Neural progenitor cell (in vitro differentiated cells): ENCODE measurements around the gene CASTOR1.

ENCODE experiments used
- CTCF ChIP-seq: fragments of 200-600 bp; sonication (generic); IDR thresholded peaks from 2 replicates; pipeline ENCODE4 v1.5.1; 2017; ENCODE audit warnings: antibody characterized with exemption, mild to moderate bottlenecking
- EZH2 ChIP-seq: fragments of 200-600 bp; sonication (generic); IDR thresholded peaks from 2 replicates; pipeline ENCODE4 v1.6.1; 2017; ENCODE audit warnings: antibody characterized with exemption, mild to moderate bottlenecking, moderate library complexity
- EZH2phosphoT487 ChIP-seq: fragments of 200-600 bp; sonication (generic); IDR thresholded peaks from 2 replicates; pipeline ENCODE4 v1.6.1; 2017; ENCODE audit warnings: antibody characterized with exemption

GRCh38 chr22:30325065-30325720 lies 35.9 kb upstream of the CASTOR1 start:
- TF ChIP-seq CTCF (no peak), EZH2phosphoT487 (no peak), EZH2 (no peak)
